ENCODE measurements around the gene TTLL10.

DNA sequence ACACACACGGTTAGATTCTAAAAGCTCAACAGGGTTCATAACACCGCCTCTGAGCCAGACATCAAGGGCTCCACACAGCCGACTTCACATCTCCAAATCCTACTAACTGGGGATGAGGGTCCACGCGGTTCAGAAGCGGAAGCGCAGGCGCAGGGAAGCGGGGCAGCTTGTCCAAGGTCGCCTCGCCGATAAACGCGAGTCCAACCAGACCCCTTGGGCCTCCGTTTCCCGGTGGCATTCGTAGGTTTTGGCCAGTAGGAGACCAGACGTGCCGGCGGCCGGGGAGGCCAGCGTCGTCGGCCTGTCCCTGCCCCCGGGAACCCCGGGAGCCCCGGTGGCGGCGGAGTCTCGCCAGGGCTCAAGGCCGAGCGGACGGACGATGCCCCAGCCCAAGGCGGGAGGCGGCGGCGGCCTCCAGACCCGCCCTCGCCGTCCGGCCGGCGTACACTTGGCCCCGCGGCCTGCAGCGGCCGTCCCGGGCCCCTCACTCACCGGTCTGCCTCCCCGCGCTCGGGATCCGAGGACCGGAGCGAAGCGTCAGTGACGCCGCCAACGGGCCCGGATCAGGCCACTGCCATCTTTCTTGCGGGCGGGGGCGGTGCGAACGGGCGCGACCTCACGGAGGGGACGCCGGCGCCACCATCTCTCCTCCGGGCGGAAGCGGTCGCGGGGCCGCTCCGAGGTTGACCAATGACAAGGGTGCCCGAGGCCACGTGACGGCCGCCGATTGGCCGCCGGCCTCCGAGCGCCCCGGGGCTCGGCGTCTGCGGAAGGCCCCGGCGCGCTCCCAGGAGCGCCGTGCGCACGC is 57.9 kb downstream of the TTLL10 start, which contains the start of gene SDF4:
- TF ChIP-seq ZNF274 (IDR thresholded peaks at IDR 0.05; ENCODE audit: low read depth, low read length), result no peak
- TF ChIP-seq YY1 (IDR thresholded peaks at IDR 0.05; ENCODE audit: insufficient read depth, insufficient read length), result peak; percentile 93

Data from NT2/D1 (cell line).